GM18520 (cell line): ENCODE data around the gene VDAC1.

Source experiments
- ATAC-seq: cut with Tn5 transposase; IDR thresholded peaks from one replicate; pipeline ENCODE4 v1.9.1; 2021; ENCODE audit not compliant: unreplicated experiment

The VDAC1 gene

DNA sequence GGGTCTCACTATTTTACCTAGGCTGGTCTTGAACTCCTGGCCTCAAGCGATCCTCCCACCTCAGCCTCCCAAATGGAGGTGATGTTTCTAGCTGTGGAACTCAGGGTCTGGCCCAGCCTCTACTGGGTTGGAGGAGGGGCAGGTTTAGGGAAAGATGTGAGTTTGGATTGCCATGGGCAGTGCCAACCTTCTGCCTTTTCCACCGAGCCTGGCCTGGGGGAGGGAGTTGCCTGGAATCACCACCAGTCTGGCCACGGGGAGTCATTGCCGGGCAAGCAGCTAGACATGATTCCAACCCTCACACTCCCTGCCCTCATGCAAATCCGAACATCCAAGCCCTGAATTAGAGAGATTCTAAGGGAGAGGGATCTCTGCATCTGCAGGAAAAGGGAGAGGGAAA, 21.0 kb upstream of the VDAC1 start:
- ATAC-seq = no peak

DNA sequence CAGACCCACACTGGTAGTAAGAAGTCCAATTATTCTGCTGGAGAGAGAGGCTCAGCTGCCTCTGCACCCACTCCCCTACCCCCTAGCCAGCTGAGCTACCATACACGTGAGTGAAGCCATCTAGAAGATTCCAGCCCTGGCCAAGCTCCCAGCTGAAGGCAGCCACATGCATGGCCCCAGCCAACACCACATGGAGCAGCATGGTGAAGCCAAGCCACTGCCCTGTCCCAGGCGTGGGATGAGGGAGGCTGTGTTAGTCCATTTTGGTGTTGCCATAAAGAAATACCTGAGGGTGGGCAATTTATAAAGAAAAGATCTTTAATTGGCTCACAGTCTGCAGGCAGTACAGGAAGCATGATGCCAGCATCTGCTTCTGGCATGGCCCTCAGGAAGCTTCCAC, 20.0 kb upstream of the VDAC1 start:
- no peak for ATAC-seq

DNA sequence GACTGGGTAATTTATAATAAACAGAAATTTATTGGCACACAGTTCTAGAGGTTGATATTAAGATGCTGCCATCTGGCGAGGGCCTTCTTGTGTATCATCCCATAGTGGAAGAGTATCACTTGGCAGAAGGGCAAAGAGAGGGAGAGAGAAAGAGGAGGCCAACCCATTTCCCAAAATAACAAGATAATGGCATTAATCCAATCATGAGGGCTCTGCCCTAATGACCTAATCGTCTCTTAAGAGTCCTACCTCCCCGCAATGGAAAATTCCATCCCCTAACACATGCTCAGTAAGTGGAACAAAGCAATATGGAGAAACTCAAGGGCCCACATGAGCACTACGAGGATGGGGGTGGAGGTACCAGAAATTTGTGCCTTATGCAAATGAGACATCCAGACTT, 17.6 kb upstream of the VDAC1 start:
- ATAC-seq = no peak

DNA sequence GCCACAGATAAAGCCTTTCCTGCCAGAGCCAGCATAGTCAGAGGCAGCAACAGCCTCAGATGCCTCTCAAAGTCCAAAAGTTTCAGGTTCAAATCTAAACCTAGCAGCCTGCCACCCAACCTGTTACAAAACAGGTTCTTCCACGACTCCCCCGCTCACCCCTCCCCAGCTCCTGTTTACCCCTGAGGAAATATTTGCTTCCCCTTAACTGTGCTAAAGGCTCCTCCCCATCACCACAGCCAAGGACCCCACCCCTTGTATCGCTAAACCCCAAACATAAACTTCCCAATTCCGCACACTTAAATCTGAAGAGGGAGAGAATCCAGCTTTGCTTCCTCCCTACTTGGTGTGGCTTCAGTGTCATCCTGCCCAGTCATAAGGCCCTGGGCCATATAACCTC, 15.4 kb upstream of the VDAC1 start:
- no peak for ATAC-seq

DNA sequence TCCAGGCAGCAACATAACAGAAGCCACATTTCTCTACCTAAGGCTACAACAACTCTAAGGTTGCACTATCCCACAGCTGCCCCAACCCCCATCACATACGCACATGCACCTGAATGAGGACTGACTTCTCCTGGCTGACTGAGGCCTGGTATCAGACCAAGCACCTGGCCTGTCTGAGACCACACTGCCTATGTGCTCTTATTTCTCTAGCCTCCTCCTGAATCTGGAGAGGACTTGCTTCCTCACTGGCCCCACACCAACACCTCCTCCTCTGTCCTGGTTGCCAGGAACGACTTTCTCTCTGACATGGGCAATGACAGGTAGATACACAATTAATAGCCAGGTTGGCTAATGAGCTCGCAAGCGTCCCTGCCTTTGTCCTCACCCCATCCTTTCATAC, 14.9 kb upstream of the VDAC1 start:
- ATAC-seq = no peak

DNA sequence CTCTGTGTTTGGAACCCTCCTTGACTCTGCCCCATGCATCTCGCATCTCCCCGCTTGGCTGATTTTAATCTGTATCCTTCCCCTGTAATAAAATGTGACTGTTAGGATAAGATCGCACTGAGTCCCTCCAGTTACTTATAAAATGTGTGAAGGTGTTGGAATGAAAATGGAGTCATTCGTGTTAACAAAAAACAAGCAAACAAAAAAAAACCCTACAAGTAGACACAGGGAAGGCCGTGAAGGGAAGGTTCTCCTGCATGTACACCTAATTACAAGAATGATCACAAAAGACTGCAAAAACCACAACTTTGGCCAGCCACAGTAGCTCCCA, 14.2 kb upstream of the VDAC1 start:
- no peak for ATAC-seq

DNA sequence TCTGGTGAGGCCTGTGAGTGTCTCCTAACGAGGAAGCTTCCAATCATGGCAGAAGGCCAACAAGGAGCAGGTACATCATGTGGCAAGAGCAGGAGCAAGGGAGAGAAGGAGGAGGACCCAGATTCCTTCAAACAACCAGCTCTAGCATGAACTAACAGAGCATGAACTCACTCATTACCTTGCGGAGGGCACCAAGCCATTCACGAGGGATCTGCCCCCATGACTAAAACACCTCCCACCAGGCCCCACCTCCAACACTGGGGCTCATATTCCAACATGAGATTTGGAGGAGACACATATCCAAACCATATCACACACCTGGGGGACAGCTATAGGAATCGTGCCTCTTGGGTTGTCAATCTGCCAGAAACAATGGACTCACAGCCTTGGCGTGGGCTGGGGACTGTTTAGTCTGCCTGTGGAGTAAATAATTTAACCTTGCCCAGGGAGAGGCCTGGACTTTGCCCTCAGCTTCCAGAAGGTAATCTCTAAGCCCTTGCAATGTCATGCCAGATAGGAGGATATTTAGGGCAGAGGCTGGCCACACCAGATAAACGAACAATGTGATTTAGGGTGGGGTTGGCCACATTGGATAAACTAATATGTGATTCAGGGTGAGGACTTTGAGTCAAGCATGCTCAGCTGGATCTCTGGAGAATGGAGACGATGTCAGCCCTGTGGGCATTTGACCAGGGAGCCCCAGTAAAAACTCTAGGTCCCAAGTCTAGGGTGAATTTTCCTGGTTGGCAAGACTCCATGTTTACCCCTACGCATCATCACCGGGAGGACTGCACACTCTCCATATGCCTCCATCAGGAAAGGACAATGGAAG, 13.6 kb upstream of the VDAC1 start:
- ATAC-seq = no peak

DNA sequence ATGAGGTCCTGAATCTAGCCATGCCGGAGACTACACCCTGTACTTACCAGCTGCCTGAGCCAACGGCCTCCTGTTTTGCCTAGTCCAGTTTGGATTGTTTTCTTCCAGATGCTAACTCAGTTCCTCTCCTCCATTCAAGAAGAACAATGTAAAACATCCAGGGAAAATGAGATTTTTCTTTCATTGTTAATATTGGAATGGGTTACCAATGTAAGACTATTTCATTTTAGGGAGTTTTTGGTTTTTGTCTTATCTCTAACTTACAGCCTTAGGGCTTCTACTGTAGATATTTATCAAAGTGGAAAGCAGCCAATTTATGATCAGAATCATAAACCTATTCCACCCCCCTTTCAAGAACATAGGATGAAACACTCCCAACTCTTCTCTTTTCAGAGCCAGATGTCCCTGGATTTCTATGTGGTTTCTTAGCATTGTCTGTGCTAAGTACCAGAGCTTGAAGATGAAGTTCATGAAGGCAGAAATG, 3.5 kb upstream of the VDAC1 start:
- no peak for ATAC-seq

DNA sequence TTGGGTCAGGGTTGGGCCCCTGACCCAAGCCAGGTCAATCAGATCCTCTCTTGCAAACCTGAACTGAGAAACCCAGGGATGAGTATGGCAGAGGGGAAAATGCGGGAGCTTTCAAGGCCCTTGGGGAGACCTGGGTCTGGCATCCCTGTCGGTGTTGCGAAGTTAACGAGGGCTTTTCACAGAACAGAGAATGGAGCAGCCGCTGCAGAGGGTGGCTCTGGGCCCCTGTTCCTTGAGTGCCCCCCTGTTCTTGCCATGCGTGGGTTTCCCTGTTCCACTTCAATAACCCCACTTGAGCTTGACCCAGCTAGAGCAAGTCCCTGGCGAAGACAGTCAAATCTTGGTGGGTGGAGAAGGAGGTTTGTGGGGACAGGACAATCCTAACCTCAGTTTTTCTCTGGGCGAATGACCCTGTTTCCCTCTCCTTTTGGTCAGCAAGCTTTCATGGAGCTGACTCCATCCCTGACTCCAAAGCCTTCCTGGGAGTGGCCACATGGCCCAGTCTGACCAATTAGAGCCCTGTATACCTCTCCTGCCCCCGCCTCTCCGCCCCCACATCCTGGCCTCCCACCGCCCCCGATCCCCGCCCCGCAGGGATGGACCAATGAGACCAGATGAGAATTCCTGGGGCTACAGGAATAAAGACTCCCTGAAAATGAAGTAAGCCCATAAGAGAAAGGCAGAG, 2.9 kb upstream of the VDAC1 start:
- ATAC-seq = no peak

DNA sequence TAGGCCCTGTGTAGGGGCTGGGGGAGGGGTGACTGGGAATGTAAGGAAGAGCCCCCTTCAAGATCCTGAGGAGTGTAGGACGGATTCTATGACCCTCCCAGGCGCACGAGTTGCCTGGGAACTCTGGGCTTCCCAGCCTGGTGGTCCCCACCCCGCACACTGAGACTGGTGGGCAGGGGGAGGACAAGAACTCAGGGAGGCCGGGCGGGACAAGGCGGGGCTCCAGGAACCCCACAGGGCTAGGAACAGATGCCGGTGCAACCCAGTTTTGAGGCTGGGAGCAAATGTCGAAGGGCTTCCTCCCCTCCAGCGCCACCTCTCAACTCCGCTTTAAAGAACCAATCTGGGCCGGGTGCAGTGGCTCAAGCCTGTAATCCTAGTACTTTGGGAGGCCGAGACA, 1.3 kb upstream of the VDAC1 start:
- no peak for ATAC-seq

DNA sequence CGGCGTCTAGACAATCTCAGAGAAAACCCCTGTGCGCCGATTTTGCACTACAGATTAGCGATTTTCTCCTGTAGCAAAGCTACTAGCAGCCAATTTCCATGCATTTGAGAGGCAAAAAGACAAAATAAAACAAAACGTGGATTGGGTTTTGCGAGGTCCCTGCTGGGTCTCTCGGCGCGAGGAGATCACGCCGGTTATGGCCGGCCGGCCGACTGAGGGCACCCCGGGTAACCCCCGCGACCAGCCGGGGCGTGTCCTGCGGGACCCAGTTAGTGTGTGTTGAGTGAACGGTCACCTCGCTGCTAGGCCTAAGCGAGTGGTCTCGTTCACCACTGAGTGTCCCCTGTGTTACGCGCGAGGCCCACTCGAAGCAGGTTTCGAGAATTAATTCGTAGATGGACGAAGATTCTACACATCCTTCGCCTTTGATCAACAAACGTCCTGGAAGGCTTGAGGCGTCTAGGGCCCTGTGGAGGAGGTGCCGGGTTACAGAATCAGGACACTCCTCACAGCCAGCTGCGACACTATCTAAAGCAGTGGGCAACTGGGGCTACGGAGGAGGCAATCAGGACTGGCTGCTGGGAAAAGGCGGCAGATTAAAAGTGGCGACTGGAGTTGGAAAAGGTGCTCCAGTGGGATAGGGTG, 764 bp upstream of the VDAC1 start:
- ATAC-seq = no peak

DNA sequence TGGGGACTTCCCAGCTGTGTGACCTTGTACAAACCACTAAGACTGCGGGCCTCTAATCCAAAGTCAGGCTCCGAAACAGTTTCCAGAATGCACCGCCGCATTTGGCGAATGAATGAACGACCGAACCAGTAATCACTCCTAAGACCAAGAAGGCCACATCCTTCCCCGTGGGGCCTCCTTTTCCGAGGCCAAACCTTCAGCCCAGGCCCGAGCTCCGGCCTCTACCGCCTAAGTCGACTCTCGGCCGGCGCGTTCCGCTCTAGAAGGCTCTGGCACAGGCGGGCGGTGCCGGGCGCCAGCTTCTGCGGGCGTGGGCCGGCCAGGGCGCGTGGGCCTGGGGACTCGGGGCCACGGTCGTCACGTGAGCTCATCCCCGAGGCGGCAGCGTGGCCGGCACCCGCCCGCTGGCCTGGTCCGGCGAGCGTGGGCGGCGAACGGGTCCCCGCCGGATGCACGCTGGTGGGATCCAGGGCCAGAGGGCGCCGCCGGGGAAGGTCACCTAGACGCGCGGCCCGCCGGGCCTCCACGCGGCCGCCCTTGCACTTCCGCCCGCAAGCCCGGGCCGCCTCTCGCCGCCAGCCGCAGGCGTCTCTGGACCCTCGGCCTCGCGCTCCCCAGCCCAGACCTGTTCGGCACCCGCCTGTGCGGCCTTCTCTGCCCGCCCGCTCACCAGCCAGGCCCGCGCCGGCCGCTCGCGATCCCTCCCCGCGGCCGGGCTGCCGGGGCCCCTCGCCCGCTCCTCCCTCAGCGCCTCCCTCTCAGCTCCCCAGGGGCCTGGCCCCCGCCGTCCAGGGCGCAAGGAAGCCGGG, 754 bp downstream of the VDAC1 start:
- peak; percentile 25 for ATAC-seq

DNA sequence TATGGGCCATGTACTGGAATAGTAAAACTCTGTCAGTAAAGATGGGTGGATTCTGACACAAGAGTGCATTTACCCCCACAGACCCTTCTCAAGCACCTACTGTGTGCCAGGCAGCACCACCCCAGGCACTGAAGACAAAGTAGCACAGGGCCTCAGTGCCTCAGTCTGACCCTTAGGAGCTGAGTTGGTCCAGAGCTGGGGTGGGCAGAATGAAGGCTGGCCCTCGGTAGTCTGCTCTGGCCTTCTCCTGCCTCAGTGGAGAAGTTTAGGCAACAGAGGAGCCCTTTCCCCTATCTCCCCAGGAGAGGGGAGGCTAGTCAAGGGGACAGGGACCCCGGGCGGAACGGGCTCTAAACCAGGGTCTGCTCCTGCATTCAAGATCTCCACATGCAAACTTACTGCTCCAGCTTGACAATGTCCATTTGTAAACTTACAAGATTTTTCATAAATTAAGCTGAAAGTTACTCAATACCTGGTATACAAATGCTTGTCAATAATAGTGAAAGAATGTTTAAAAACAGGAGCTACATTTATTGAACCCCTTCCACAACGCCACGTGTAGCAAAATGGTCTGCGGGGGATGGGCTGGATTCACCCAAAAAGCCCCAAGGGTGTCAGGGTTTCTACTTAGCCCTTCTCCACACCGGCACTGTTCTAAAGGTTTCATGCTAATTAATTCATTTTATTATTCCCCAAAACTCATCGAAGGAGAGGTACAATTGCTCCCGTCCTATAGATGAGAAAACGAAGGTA, 1.5 kb downstream of the VDAC1 start:
- no peak for ATAC-seq

DNA sequence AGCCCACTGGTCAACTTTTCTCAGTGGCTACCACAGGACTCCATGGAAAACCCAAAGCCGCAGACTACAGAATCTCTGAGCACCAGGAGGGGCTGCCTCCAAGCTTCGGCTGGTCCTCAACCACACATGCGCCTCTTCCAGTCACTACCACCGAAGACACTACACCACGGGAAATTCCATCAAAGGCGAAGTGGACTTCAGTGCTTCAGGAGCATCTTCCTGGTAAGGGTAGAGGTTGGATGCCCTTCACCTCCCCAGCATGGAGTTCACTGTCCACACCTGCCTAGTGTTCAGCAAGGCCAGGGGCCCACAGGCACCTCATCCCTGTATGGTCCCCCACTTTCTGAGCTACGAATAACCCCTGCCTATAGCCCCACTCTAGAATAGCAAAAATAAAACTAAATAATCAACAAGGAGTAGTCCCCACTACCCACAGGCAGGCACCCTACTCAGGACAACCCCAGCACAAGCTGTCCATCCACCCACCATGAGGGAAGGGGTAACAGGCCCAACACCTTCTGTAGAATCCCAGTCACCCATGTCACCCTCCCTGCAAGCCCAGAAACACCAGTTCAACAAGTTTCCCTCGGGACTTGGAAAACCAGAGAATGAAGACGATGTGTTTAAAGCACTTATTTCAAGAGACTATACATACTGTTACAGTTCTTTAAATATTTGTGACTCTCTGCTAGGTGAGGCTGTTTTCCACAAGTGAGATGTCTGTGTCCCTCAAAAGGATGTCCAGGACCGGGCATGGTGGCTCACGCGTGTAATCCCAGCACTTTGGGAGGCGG, 2.6 kb downstream of the VDAC1 start:
- no peak for ATAC-seq

DNA sequence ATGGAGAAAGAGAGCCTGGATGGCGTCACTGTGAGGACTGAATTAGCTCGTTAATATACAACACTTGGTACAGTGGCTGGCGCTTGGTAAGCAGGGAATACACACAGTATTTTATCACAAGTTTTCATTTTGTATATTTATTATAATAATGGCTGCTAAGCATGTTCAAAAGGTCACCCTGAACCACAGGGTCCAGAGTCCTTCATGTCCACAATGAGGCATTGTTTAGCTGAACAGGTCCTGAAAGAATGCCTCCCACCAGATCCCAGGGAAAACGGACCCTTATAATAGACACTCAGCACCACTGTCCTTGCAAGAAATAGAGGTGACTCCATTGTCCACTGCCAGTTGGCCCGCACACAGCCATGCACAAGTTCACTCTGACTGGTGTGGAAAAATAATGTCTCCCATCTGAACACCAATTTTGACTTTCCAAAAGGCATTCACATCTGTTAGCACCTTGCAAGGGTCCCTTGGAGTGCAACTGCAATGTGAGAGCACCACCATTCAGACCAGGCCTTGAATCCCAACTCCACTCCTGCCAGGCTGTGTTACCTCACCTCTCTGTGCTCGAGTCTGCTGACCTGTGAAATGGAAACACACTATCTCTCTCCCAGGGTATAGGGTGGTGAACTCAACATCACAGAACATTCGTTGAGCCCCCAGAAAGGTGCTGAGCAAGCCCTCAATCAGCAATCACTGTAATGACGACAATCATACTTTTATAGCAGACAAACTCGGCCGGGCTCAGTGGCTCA, 3.9 kb downstream of the VDAC1 start:
- no peak for ATAC-seq

DNA sequence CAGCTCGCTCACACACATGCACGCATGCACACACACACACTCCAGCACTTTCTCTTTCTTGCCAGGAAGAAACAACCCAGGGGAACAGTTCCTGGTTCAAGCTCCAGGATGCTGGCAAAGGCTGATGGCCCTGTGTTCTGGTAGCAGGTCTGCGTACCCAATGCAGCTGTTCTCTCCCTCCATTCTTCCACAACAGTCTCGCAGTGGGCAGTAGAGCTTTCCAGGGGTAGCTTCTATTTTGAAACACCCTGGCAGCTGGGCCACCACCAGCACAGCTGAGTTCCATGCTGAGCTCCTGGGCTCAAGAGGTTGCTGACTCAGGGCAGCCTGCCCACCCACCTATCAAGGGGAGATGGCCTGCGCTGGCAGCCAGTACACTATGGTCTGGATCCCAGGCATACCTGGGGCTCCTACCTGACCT, 4.7 kb downstream of the VDAC1 start:
- no peak for ATAC-seq

DNA sequence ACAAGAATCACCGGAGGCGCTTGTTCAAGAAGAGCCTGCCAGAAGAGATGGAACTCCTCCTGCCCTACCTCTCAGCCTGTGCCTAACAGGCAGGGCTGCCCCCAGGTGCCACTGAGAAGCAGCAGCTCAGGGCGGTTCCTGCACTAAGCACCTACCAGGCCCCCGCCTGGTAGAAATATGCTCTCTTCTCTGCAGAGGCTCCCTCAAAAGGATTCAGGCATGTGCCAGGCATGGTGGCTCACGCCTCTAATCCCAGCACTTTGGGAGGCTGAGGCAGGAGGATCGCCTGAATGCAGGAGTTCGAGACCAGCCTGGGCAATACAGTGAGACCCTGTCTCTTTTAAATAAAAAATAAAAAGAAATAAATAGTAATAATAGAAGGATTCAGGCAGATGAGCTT, 6.0 kb downstream of the VDAC1 start:
- no peak for ATAC-seq

DNA sequence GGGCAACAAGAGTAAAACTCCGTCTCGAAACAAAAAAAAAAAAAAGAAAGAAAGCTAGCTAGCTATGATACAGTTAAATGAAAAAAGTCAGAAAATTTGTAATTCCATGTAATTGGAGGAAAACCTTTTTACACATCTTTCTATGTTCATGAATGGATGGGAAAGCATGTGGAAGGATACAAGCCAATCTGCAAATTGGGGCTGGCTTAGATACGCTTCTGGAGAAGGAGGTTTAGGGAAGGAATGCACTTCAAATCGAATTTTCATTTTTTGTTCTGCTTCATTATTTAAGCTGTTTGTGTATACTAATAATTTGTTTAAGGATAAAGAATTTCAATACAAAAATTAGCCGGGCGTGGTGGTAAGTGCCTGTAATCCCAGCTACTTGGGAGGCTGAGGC, 6.7 kb downstream of the VDAC1 start:
- ATAC-seq = no peak

DNA sequence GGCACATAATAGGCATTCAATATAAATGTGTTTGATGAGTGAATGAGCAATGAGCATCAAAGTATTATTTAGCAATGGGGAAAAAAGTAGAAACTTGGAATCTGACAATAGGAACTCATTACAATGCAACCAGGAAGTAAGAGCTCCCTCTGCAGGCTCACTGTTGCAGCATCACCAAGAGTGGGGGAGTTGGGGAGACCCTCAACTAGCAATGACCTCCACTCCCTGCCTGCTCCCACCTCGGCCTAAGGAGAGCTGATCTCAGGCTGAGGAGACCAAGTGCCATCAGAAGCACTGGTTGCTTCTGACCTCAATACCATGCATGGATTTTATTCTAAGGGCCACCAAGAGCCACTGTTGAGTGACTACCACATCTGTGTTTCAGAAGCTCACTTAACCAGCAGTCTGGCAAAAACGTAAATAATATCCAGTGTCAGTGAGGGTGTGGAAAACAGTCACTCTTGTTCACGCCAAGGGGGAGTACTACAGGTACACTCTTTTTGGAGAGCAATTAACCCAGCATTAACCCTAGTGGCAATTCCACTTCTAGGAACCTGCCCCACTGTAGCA, 8.0 kb downstream of the VDAC1 start:
- no peak for ATAC-seq
